ENCODE data around the gene CCT3. TPM values are rescaled to one million over a fixed set of nuclear protein-coding genes. Genes with fewer than 3 reads are reported as not detected.

The CCT3 gene
- total RNA-seq, 1 experiment from 2014 or later, result 619 TPM

DNA sequence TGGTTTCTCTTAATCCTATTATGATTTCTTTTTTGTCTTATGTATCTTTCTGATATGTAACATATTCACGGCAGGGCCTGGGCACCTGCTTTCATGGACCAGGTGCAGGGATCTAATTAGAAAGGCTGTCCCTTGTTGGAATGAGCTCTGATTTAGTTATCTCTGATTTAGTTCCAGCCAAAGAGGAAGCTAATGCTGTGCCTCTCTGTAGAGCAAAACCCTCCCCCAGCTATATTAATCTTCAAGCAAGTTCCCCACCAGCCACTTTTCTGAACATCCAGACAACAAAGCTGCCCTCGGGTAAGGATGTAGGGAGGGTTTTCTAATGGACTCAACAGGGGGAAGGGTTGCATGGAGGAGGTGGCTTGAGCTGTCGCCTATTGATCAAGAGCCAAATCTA, 6.3 kb upstream of the CCT3 start (continued):
- TF ChIP-seq RAD21 (IDR thresholded peaks at IDR 0.05; ENCODE audit: low read depth) (no peak), SIN3A (IDR thresholded peaks at IDR 0.05; ENCODE audit: low read depth) (no peak)

DNA sequence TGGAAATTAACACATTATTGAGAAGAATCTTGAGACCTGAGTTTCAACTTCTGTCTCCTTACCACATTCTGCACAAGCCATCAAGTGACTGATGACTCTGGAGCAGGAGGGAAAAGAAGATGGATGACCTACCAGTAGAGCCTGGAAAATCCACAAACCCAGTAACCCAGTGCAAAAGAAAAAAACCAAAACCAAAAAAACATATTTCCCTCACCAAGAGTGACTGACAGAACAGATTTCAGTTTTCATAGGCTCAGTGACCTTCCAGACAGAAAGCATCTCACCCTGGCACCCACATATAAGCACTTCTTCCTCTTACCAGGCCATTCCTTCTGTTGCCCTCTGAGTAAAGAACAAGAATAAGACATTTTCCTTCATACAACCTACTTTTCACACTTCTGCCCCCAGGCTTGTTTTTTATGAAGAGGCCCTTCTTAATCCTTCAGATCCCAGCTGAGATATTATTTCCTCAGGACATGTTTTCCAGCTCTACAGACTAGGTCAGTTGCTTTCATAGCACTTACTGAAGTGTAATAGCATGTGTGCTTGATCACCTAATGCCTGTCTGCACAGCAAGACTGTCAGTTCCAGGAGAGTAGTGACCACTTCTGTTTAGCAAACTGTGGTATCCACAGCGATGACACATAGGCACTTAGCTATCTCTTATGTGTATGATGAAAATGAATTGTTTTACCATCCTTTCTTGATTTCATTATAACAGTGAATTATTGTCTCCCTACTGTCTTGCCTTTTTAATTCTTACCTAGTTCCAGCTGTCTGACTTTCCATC, 4.3 kb upstream of the CCT3 start:
- H3K9me2 ChIP-seq (ENCODE audit: insufficient read depth), result no peaks in the 10 kb centered on the region
- TF ChIP-seq, protein P1, sequence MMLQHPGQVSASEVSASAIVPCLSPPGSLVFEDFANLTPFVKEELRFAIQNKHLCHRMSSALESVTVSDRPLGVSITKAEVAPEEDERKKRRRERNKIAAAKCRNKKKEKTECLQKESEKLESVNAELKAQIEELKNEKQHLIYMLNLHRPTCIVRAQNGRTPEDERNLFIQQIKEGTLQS (IDR thresholded peaks at IDR 0.05), result no peak
- TF ChIP-seq, protein P2, sequence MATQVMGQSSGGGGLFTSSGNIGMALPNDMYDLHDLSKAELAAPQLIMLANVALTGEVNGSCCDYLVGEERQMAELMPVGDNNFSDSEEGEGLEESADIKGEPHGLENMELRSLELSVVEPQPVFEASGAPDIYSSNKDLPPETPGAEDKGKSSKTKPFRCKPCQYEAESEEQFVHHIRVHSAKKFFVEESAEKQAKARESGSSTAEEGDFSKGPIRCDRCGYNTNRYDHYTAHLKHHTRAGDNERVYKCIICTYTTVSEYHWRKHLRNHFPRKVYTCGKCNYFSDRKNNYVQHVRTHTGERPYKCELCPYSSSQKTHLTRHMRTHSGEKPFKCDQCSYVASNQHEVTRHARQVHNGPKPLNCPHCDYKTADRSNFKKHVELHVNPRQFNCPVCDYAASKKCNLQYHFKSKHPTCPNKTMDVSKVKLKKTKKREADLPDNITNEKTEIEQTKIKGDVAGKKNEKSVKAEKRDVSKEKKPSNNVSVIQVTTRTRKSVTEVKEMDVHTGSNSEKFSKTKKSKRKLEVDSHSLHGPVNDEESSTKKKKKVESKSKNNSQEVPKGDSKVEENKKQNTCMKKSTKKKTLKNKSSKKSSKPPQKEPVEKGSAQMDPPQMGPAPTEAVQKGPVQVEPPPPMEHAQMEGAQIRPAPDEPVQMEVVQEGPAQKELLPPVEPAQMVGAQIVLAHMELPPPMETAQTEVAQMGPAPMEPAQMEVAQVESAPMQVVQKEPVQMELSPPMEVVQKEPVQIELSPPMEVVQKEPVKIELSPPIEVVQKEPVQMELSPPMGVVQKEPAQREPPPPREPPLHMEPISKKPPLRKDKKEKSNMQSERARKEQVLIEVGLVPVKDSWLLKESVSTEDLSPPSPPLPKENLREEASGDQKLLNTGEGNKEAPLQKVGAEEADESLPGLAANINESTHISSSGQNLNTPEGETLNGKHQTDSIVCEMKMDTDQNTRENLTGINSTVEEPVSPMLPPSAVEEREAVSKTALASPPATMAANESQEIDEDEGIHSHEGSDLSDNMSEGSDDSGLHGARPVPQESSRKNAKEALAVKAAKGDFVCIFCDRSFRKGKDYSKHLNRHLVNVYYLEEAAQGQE (IDR thresholded peaks at IDR 0.05; ENCODE audit: low read depth), result no peak
- TF ChIP-seq, protein P3, sequence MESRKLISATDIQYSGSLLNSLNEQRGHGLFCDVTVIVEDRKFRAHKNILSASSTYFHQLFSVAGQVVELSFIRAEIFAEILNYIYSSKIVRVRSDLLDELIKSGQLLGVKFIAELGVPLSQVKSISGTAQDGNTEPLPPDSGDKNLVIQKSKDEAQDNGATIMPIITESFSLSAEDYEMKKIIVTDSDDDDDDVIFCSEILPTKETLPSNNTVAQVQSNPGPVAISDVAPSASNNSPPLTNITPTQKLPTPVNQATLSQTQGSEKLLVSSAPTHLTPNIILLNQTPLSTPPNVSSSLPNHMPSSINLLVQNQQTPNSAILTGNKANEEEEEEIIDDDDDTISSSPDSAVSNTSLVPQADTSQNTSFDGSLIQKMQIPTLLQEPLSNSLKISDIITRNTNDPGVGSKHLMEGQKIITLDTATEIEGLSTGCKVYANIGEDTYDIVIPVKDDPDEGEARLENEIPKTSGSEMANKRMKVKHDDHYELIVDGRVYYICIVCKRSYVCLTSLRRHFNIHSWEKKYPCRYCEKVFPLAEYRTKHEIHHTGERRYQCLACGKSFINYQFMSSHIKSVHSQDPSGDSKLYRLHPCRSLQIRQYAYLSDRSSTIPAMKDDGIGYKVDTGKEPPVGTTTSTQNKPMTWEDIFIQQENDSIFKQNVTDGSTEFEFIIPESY (IDR thresholded peaks at IDR 0.05; ENCODE audit: extremely low read depth, insufficient replicate concordance, low read length), result no peak
- TF ChIP-seq SIN3A (IDR thresholded peaks at IDR 0.05; ENCODE audit: low read depth) (no peak), CBX3 (IDR thresholded peaks at IDR 0.05; ENCODE audit: low read depth) (no peak), EZH2phosphoT487 (IDR thresholded peaks at IDR 0.05; ENCODE audit: borderline replicate concordance) (no peak), YY1 (IDR thresholded peaks at IDR 0.05; ENCODE audit: extremely low read depth, insufficient replicate concordance, low read depth, low read length) (no peak), JUND (IDR thresholded peaks at IDR 0.05) (no peak), RAD21 (IDR thresholded peaks at IDR 0.05; ENCODE audit: low read depth) (no peak), SRF (IDR thresholded peaks at IDR 0.05; ENCODE audit: low read depth) (no peak), TCF7L2 (IDR thresholded peaks at IDR 0.05; ENCODE audit: borderline replicate concordance, extremely low read depth, insufficient read depth, insufficient read length) (no peak), POLR2A (IDR thresholded peaks at IDR 0.05; ENCODE audit: borderline replicate concordance, extremely low read depth, insufficient read depth, insufficient read length) (no peak), EGR1 (IDR thresholded peaks at IDR 0.05; ENCODE audit: low read depth) (no peak), ELF1 (IDR thresholded peaks at IDR 0.05; ENCODE audit: borderline replicate concordance, low read depth) (no peak), FOSL1 (IDR thresholded peaks at IDR 0.05; ENCODE audit: low read depth) (no peak), CEBPB (IDR thresholded peaks at IDR 0.05; ENCODE audit: low read depth) (no peak)
- TF ChIP-seq, protein P4, sequence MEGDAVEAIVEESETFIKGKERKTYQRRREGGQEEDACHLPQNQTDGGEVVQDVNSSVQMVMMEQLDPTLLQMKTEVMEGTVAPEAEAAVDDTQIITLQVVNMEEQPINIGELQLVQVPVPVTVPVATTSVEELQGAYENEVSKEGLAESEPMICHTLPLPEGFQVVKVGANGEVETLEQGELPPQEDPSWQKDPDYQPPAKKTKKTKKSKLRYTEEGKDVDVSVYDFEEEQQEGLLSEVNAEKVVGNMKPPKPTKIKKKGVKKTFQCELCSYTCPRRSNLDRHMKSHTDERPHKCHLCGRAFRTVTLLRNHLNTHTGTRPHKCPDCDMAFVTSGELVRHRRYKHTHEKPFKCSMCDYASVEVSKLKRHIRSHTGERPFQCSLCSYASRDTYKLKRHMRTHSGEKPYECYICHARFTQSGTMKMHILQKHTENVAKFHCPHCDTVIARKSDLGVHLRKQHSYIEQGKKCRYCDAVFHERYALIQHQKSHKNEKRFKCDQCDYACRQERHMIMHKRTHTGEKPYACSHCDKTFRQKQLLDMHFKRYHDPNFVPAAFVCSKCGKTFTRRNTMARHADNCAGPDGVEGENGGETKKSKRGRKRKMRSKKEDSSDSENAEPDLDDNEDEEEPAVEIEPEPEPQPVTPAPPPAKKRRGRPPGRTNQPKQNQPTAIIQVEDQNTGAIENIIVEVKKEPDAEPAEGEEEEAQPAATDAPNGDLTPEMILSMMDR (IDR thresholded peaks at IDR 0.05 in 2 of 3, conservative IDR thresholded peaks at IDR 0.05 in 1 of 3; ENCODE audit: borderline replicate concordance in 1 of 3, insufficient read depth in 1 of 3, low read depth in 2 of 3, low read length in 2 of 3), result no peak

More for the DNA sequence above, 4.3 kb upstream of the CCT3 start:
- ChIA-PET RAD21 (ENCODE audit: low non-redundant PET in 1 of 2, low total read pairs in 2 of 2, uncharacterized antibody in 2 of 2, unreplicated experiment in 2 of 2) (no interaction called here), POLR2A (no interaction called here), CTCF (no interaction called here)
- no peaks in the 10 kb centered on the region for H3K36me3 ChIP-seq (ENCODE audit: control insufficient read depth in 1 of 2, insufficient read depth in 2 of 2, low read length in 2 of 2)
- no peak overlapping the region for H2AFZ ChIP-seq (ENCODE audit: low read depth, low read length, poor library complexity, severe bottlenecking)
- no peak for DNase-seq (ENCODE audit: low read depth, low spot score)
- no peak for ATAC-seq
- H3K9me3 ChIP-seq (ENCODE audit: control insufficient read depth in 1 of 2, insufficient read depth in 1 of 2, low read depth in 1 of 2, low read length in 2 of 2), result no peaks in the 10 kb centered on the region
- H3K27me3 ChIP-seq (ENCODE audit: insufficient read depth, low read length), result 0 out of 2 replicates have a peak, but pooled peaks cover 2% of the 10 kb centered on the region
- no peak overlapping the region for H3K9ac ChIP-seq (ENCODE audit: low read length)
- H3K4me2 ChIP-seq (ENCODE audit: low read length), result no peak overlapping the region
- H4K20me1 ChIP-seq (ENCODE audit: insufficient read depth), result no peaks in the 10 kb centered on the region
- intact Hi-C loops (cut with micrococcal nuclease), result no loop called here
- peaks cover 0 to 9% of the 10 kb centered on the region in 2 experiments; a peak in 2 of 4 replicates for H3K4me1 ChIP-seq (ENCODE audit: control insufficient read depth in 1 of 2, insufficient read depth in 2 of 2, low read length in 2 of 2)
- no peak overlapping the region for H3K4me3 ChIP-seq (replicated peaks in 1 of 2; ENCODE audit: low read depth in 1 of 2, low read length in 2 of 2)
- H3K27ac ChIP-seq (ENCODE audit: low read depth, low read length), result no peak overlapping the region
- no TSS peak for BruUV-seq (replicated peaks)
- H3K79me2 ChIP-seq (ENCODE audit: insufficient read depth, low read length), result peaks cover 8% of the 10 kb centered on the region

Data from HCT116 (cell line).